ENCODE results near the gene UBTD1.

Gene UBTD1

DNA sequence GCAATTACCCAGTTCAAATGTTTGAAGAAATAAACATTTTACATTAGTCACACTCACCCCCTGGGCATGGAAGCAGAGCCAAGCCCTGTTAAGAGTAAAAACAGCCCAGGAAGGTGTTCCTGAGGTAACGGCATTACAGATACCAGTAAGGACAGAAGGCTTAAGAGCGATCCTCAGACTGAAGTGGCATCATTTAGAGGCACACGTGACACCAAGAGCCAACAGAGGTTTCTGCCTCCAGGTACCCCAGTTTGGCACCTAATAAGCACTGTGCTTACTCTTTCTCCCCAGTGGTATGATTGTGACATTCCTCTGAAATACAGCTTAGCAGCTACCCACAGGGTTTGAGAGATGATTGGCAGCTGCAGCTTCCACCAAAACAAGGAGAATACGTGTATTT is 17.7 kb upstream of the UBTD1 start:
- no peak for TF ChIP-seq CTCF (IDR thresholded peaks at IDR 0.05; ENCODE audit: low read depth, low read length)
- in situ Hi-C loops (cut with HindIII; ENCODE audit: low sequenced_read_pairs): no loop called here
- no peak for DNase-seq (ENCODE audit: low read depth, low spot score)
- no peak overlapping the region for H3K4me3 ChIP-seq (ENCODE audit: low read depth, low read length)

GRCh38 chr10:97482381-97482780 is 16.3 kb upstream of the UBTD1 start:
- TF ChIP-seq CTCF (IDR thresholded peaks at IDR 0.05; ENCODE audit: low read depth, low read length): no peak
- H3K4me3 ChIP-seq (ENCODE audit: low read depth, low read length): no peak overlapping the region
- in situ Hi-C loops (cut with HindIII; ENCODE audit: low sequenced_read_pairs): no loop called here
- no peak for DNase-seq (ENCODE audit: low read depth, low spot score)

DNA sequence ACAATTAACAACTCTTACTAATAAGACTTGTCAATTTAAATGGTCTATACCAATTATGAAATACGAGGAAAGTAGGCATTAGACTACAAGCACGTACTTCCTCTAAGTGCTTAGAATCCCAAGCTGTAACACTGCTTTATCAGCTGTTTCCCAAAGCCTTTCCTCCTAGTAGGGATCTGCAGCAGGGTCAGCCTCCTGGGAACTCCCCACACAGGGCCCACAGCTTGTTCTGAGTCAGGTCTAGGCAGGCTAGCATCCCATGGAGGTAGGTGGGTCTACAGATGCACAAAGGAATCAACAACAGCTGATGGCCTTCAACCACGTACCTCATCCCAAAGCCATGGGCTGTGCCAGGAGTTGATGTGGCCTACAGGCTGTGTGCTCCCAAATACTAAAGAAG is 15.2 kb upstream of the UBTD1 start:
- no peak for TF ChIP-seq CTCF (IDR thresholded peaks at IDR 0.05; ENCODE audit: low read depth, low read length)
- no peak overlapping the region for H3K4me3 ChIP-seq (ENCODE audit: low read depth, low read length)
- in situ Hi-C loops (cut with HindIII; ENCODE audit: low sequenced_read_pairs): no loop called here
- DNase-seq (ENCODE audit: low read depth, low spot score): no peak

GRCh38 chr10:97483921-97484320 is 14.8 kb upstream of the UBTD1 start:
- DNase-seq (ENCODE audit: low read depth, low spot score): no peak
- in situ Hi-C loops (cut with HindIII; ENCODE audit: low sequenced_read_pairs): no loop called here
- no peak for TF ChIP-seq CTCF (IDR thresholded peaks at IDR 0.05; ENCODE audit: low read depth, low read length)
- H3K4me3 ChIP-seq (ENCODE audit: low read depth, low read length): no peak overlapping the region

DNA sequence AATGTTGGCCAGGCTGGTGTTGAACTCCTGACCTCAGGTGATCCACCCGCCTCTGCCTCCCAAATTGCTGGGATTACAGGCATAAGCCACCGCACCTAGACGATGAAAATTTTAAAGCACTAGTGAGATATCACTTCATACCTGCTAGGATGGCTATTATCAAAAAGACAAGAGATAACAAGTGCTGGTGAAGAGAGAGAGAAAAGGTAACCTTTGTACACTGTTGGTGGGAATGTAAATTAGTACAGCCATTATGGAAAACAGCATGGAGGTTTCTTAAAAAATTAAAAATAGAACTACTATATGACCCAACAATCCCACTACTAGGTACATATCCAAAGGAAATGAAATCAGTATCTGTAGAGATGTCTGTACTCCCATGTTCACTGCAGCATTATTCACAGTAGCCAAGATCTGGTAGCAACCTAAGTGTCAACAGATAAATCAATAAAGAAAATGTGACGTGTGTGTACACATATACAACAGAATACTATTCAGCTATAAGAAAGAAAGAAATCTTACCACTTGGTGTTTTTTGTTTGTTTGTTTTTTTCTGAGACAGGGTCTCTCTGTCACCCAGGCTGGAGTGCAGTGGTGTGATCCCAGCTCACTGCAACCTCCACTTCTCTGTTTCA is 13.0 kb upstream of the UBTD1 start:
- DNase-seq (ENCODE audit: low read depth, low spot score): no peak
- in situ Hi-C loops (cut with HindIII; ENCODE audit: low sequenced_read_pairs): no loop called here
- no peak overlapping the region for H3K4me3 ChIP-seq (ENCODE audit: low read depth, low read length)
- TF ChIP-seq CTCF (IDR thresholded peaks at IDR 0.05; ENCODE audit: low read depth, low read length): no peak

GRCh38 chr10:97490592-97490991 is 8.1 kb upstream of the UBTD1 start:
- no peak overlapping the region for H3K4me3 ChIP-seq (ENCODE audit: low read depth, low read length)
- TF ChIP-seq CTCF (IDR thresholded peaks at IDR 0.05; ENCODE audit: low read depth, low read length): no peak
- DNase-seq (ENCODE audit: low read depth, low spot score): no peak
- in situ Hi-C loops (cut with HindIII; ENCODE audit: low sequenced_read_pairs): no loop called here

DNA sequence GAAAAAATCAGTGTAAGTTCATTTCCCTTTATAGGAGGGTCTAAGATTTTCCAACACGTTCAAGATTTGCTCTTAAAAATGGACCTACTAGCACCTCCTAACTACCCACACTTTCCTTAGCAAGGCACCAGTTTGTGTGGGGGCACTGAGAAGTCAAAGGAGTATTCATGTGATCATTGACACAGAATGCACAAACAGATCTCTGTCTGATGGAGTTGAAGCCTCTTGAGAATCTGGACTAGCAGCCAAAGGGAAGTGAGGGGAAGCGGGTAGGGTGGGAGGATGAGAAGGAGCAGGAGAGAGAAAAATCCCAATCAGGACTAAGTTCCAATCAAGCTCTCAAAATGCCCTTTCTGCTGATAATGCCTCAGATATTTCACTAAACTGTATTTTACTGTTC is 4.6 kb upstream of the UBTD1 start:
- no peak for DNase-seq (ENCODE audit: low read depth, low spot score)
- no peak overlapping the region for H3K4me3 ChIP-seq (ENCODE audit: low read depth, low read length)
- no peak for TF ChIP-seq CTCF (IDR thresholded peaks at IDR 0.05; ENCODE audit: low read depth, low read length)
- in situ Hi-C loops (cut with HindIII; ENCODE audit: low sequenced_read_pairs): no loop called here
